Measurements from ENCODE around the gene HSPBP1.
A peak's percentile ranks its signal among the peaks of the same experiment; 100 is the strongest.

HSPBP1 gene

GRCh38 chr19:55216461-55217198 lies 63.3 kb downstream of the HSPBP1 start (continued):
- no peak for TF ChIP-seq ZBTB49 (tag by site-specific recombination; IDR thresholded peaks at IDR 0.05; ENCODE audit: low read depth)
- TF ChIP-seq ZNF792 (tag by site-specific recombination; IDR thresholded peaks at IDR 0.05) = no peak
- TF ChIP-seq YY1 (tag by site-specific recombination; IDR thresholded peaks at IDR 0.05) = no peak
- TF ChIP-seq ZNF37A (tag by site-specific recombination; IDR thresholded peaks at IDR 0.05) = no peak
- no peak for TF ChIP-seq ZNF585B (tag by site-specific recombination; IDR thresholded peaks at IDR 0.05)
- TF ChIP-seq ZNF549 (tag by site-specific recombination; IDR thresholded peaks at IDR 0.05) = no peak
- peak; percentile 92 for TF ChIP-seq PBX3 (CRISPR knock-in tag; IDR thresholded peaks at IDR 0.05)
- TF ChIP-seq ZIC2 (tag by site-specific recombination; IDR thresholded peaks at IDR 0.05) = peak; percentile 73
- TF ChIP-seq ZBTB1 (tag by site-specific recombination; IDR thresholded peaks at IDR 0.05) = no peak
- no peak for TF ChIP-seq ZNF645 (tag by site-specific recombination; IDR thresholded peaks at IDR 0.05)
- 0 out of 2 replicates have a peak, but pooled peaks have one; percentile 23 for TF ChIP-seq BCL11A (tag by site-specific recombination; IDR thresholded peaks at IDR 0.05; ENCODE audit: low read depth)
- TF ChIP-seq ZNF341 (tag by site-specific recombination; IDR thresholded peaks at IDR 0.05; ENCODE audit: low read depth) = peak; percentile 73; the same call in 1 of the 2 replicates
- TF ChIP-seq ZNF248 (tag by site-specific recombination; IDR thresholded peaks at IDR 0.05) = no peak
- TF ChIP-seq ZNF292 (tag by site-specific recombination; IDR thresholded peaks at IDR 0.05; ENCODE audit: borderline replicate concordance, low read depth) = no peak
- peak; percentile 81 for TF ChIP-seq ZNF2 (tag by site-specific recombination; IDR thresholded peaks at IDR 0.05)
- peak; percentile 94 for TF ChIP-seq SCRT2 (tag by site-specific recombination; IDR thresholded peaks at IDR 0.05)
- TF ChIP-seq BCL11B (tag by site-specific recombination; IDR thresholded peaks at IDR 0.05; ENCODE audit: low read depth) = 0 out of 2 replicates have a peak, but pooled peaks have one; percentile 8
- peak; percentile 90 for TF ChIP-seq ZNF692 (tag by site-specific recombination; IDR thresholded peaks at IDR 0.05)
- peak; percentile 80 for TF ChIP-seq ZNF629 (tag by site-specific recombination; IDR thresholded peaks at IDR 0.05)
- TF ChIP-seq ZNF221 (tag by site-specific recombination; IDR thresholded peaks at IDR 0.05; ENCODE audit: borderline replicate concordance) = no peak
- no peak for TF ChIP-seq FEZF1 (tag by site-specific recombination; IDR thresholded peaks at IDR 0.05)
- TF ChIP-seq EGR2 (tag by site-specific recombination; IDR thresholded peaks at IDR 0.05; ENCODE audit: low read depth) = peak; percentile 59; the same call in 1 of the 2 replicates

All from HEK293 (cell line).